H4 (cell line): ENCODE data around the gene C16orf78. TPM values are rescaled to one million over a fixed set of nuclear protein-coding genes. Genes with fewer than 3 reads are reported as not detected.
A peak's percentile ranks its signal among the peaks of the same experiment; 100 is the strongest.

Experiments used
- DNase-seq: peaks from one replicate; pipeline ENCODE4 v3.0.0-alpha.2; 2015; ENCODE audit warnings: low spot score
- total RNA-seq: library from RNA; depleted of rRNA; stranded (reverse); fragments of >200 nt; shearing (Covaris generic); gene quantifications from 2 replicates; pipeline ENCODE4 v1.2.3, GENCODE V29; 2014; rRNA removed

The C16orf78 gene
- total RNA-seq, 1 experiment from 2014 or later: not detected

GRCh38 chr16:49431591-49432290, 58.1 kb downstream of the C16orf78 start:
- no peak for DNase-seq

GRCh38 chr16:49434733-49435132, 61.1 kb downstream of the C16orf78 start:
- no peak for DNase-seq

- no peak for DNase-seq
Observed at GRCh38 chr16:49436181-49436580, 62.6 kb downstream of the C16orf78 start.

GRCh38 chr16:49437344-49437743, 63.7 kb downstream of the C16orf78 start:
- no peak for DNase-seq

- DNase-seq: no peak
Observed at GRCh38 chr16:49439050-49439449, 65.4 kb downstream of the C16orf78 start.

- DNase-seq: no peak
Observed at GRCh38 chr16:49439676-49440075, 66.1 kb downstream of the C16orf78 start.

- no peak for DNase-seq
Observed at GRCh38 chr16:49440156-49441065, 66.8 kb downstream of the C16orf78 start.

- DNase-seq: peak; percentile 25
Observed at GRCh38 chr16:49441366-49441780, 67.8 kb downstream of the C16orf78 start.

- DNase-seq: no peak
Observed at GRCh38 chr16:49442805-49443204, 69.2 kb downstream of the C16orf78 start.

GRCh38 chr16:49443576-49443975, 70.0 kb downstream of the C16orf78 start:
- DNase-seq: no peak

- DNase-seq: no peak
Observed at GRCh38 chr16:49446805-49447204, 73.2 kb downstream of the C16orf78 start.

Other genes starting within 250 kb of the C16orf78 start
- gene CBLN1, start 92.0 kb upstream of the C16orf78 start, total RNA-seq: 0.41 and 0.68 TPM in 2 replicates